ENCODE results near the gene VTA1.

- no peak for TF ChIP-seq GABPA (IDR thresholded peaks at IDR 0.05; ENCODE audit: low read depth)
- no peak for TF ChIP-seq USF1 (IDR thresholded peaks at IDR 0.05; ENCODE audit: borderline replicate concordance, low read depth)
- no peak for TF ChIP-seq CTCF (IDR thresholded peaks at IDR 0.05)
- TF ChIP-seq CHD2 (IDR thresholded peaks at IDR 0.05; ENCODE audit: low read length, partially characterized antibody): no peak
- TF ChIP-seq ZBTB33 (IDR thresholded peaks at IDR 0.05; ENCODE audit: borderline replicate concordance, low read depth): no peak
- no peak for TF ChIP-seq SMC3 (IDR thresholded peaks at IDR 0.05; ENCODE audit: low read depth, low read length)
- no peak for TF ChIP-seq POLR2AphosphoS5 (IDR thresholded peaks at IDR 0.05; ENCODE audit: low read depth, low read length)
These were observed 37.2 kb downstream of the VTA1 start for GRCh38 chr6:142184307-142184706.
